Mesodermal cell (in vitro differentiated cells): Measurements from ENCODE around the gene AVL9.

Source experiments
- H3K27ac ChIP-seq: 2 replicates; pipeline ENCODE4 v1.7.0; 2013; ENCODE audit warnings: mild to moderate bottlenecking, low read depth, low read length, moderate library complexity; ENCODE audit not compliant: severe bottlenecking
- H3K36me3 ChIP-seq: 2 replicates; pipeline ENCODE4 v1.7.1; 2013; ENCODE audit warnings: mild to moderate bottlenecking, low read length, moderate library complexity; ENCODE audit not compliant: control insufficient read depth, insufficient read depth
- H3K4me1 ChIP-seq: one replicate; pipeline ENCODE4 v1.7.1; 2013; ENCODE audit warnings: mild to moderate bottlenecking, low read length; ENCODE audit not compliant: insufficient read depth, control insufficient read depth, poor library complexity, severe bottlenecking
- H3K4me3 ChIP-seq: 2 replicates; pipeline ENCODE4 v1.7.0; 2013; ENCODE audit warnings: low read length, control low read depth, mild to moderate bottlenecking; ENCODE audit not compliant: insufficient read depth, poor library complexity, severe bottlenecking; ENCODE audit errors: extremely low read depth
- H3K9me3 ChIP-seq: 2 replicates; pipeline ENCODE4 v1.7.1; 2013; ENCODE audit warnings: mild to moderate bottlenecking, low read length, moderate library complexity; ENCODE audit not compliant: control insufficient read depth
- WGBS, 2 experiments: methylation state at CpG; one replicate each; pipeline ENCODE4 v1.1.5; 2013; ENCODE audit warnings: missing lambda C conversion rate in 2 of 2; ENCODE audit not compliant: insufficient coverage in 2 of 2; 5-methylcytosine and 5-hydroxymethylcytosine counted together

AVL9 gene

DNA sequence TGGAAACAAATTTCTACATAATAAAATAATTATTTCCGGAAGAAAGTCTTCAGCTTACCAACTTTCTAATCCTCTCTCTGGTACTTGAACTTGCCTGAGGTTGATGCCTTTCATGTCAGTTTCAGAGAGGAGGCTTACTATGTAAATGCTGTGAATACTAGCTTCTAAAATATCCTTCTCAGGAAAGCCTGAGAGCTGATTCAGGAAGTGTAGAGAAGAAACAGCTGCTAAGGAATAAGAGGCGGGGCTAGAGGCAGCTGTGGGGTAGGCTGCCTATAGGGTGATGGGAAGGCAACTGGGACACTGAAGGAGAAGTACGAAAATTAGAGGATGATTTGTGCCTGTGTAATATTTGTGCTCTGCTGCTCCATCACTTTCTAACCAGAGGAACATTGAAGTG lies 69.3 kb downstream of the AVL9 start:
- no peaks in the 10 kb centered on the region for H3K4me1 ChIP-seq
- H3K4me3 ChIP-seq: no peak overlapping the region
- H3K9me3 ChIP-seq: no peaks in the 10 kb centered on the region
- WGBS, 2 experiments: 78 to 100% methylated on average over 1 of the region's 3 CpGs
- H3K27ac ChIP-seq: no peak overlapping the region
- H3K36me3 ChIP-seq: peaks cover 49% of the 10 kb centered on the region

DNA sequence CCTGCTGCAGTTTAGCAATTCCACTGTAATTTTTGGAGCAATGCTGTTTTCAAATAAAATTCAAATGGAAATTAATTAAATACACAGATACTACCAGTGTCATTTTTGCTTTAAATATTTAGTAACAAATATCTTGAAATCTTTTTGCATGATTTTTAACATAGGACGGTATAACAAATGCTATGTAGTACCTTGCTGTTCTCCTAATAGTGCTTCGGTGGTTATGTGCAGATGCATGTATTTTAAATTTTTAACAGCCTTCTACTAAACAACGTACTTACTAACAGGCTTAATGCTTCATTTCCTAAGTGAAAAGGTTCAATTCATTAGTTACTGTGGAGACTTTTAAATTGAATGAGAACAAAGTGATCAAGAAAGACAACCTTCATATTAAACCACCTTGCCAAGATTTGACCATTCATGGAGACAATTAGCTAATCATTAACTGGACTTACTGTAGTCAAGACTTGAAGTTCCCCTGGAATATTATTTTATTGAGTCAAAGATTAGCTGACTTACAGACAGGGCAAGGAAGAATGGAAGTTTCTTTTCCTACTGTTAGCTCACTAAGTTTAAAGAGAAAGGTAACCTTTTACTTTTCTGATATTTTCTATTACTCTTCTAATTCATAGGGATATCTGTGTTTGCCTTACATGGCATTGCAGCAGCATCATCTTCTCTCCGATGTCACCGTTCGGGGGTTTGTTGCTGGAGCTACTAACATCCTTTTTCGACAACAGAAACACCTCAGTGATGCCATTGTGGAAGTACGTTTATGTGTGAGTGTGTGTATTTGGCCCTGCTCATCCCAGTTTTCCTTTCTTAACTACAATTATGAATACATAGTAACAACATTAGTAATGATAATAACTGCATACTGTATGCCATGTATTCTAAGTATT lies 74.3 kb downstream of the AVL9 start:
- H3K4me1 ChIP-seq: no peaks in the 10 kb centered on the region
- no peak overlapping the region for H3K27ac ChIP-seq
- no CpG with 5 or more reads among the region's 8 CpGs for WGBS, 2 experiments
- H3K9me3 ChIP-seq: no peaks in the 10 kb centered on the region
- H3K4me3 ChIP-seq: no peak overlapping the region
- peaks cover 35% of the 10 kb centered on the region for H3K36me3 ChIP-seq

DNA sequence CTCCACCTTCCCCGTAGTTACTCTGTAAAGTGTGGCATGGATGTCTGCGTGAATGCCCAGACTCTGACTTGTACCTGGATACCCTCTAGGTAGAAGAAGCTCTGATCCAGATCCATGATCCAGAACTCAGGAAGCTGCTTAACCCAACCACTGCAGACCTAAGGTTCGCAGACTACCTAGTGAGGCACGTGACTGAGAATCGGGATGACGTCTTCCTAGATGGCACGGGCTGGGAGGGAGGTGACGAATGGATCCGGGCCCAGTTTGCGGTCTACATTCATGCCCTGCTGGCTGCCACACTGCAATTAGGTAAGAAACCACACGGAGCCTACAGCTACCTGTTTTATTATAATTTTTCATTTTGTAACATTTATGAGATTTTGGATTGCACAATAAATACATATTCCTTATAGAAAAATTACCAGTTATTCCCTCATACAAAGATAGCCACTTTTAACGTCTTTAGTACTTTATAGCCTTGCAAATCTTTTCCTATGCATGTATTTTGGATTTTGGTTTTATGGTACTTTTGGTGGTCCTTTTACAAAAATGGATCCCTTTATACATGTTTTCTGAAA lies 77.9 kb downstream of the AVL9 start:
- Histone ChIP-seq H3K4me1 (no peaks in the 10 kb centered on the region), H3K9me3 (no peaks in the 10 kb centered on the region), H3K4me3 (no peak overlapping the region), H3K36me3 (peaks cover 62% of the 10 kb centered on the region), H3K27ac (no peak overlapping the region)
- WGBS, 2 experiments: 92 to 98% methylated on average over 9 to 10 of the region's 12 CpGs

DNA sequence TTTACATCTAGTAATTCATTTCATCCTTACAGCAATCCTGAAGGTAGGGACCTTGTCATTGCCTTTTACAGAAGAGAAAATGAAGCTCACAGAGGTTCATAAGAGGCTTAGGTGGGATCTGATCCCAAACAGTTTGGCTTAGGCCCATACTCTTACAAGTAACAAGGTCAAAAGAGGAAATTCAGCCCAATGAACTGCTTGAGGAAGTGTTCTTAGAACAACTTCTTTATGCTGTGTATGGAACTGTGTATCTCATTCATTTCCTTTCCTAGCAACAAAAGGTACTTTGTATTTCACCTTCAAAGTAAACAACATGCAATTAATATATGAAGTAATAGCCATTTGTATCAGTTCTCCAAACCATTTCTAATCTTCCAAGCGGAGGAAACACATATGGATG lies 79.3 kb downstream of the AVL9 start:
- H3K36me3 ChIP-seq: peaks cover 57% of the 10 kb centered on the region
- WGBS, 2 experiments: no CpG with 5 or more reads among the region's 1 CpG
- no peak overlapping the region for H3K4me3 ChIP-seq
- no peak overlapping the region for H3K27ac ChIP-seq
- no peaks in the 10 kb centered on the region for H3K9me3 ChIP-seq
- no peaks in the 10 kb centered on the region for H3K4me1 ChIP-seq

DNA sequence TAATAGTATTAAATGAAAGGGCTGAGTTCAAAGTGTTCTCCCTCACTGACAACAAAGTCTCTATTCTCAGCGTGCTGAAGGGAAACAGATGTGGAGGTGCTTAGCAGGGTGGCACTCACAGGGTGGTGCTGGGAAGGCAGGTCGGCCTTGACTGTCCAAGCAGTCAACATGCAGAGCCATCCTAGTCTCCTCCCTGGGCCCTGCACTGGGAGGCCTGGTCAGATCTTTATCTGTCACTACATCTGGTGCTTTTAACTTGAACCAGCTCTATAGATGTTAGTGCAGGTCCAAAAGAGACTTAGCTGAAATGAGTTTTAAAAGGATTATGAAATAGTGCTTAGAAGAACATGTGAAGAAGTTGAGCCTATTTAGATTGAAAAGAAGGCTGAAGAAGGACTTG lies 82.1 kb downstream of the AVL9 start:
- Histone ChIP-seq H3K4me3 (no peak overlapping the region), H3K27ac (no peak overlapping the region), H3K4me1 (no peaks in the 10 kb centered on the region), H3K36me3 (peaks cover 73% of the 10 kb centered on the region), H3K9me3 (no peaks in the 10 kb centered on the region)
- 100% methylated on average over 1 to 2 of the region's 2 CpGs for WGBS, 2 experiments

DNA sequence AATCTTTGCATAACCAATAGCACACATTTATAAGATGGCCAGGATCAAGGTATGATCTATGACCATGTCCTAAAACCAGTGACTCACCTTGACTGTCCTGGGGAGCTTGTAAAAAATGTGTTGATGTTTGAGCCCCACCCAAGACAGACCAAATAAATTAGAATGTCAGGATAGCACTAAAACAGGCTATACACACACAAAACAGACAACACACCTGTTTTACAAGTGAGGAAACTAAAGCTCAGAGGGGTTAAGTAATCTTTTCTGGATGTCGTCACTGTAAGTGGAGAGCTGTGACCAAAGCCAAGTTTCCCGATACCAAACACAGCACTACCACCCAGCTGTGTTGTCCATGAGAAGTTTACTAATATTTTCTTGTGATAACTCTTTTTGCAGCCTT lies 84.5 kb downstream of the AVL9 start:
- Histone ChIP-seq H3K4me1 (no peaks in the 10 kb centered on the region), H3K27ac (no peak overlapping the region), H3K9me3 (no peaks in the 10 kb centered on the region), H3K4me3 (no peak overlapping the region), H3K36me3 (peaks cover 81% of the 10 kb centered on the region)
- WGBS, 2 experiments: no CpG with 5 or more reads among the region's 2 CpGs

DNA sequence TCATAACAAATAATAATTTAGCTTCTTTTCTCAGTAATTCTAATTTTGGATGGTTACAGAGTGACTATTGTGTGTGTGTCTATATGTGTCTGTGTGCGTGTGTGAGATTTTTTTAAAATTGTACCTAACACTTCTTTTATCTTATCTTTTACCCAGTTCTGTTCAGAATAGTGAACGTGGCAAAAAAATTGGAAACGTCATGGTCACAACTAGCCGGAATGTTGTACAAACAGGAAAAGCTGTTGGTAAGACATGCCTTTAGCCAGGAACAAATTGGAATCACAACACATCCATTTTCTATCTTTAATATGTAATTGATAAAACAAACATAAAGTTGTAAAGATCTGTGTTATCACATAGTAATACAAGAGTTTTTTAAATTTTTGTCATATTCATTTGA lies 85.4 kb downstream of the AVL9 start:
- no peaks in the 10 kb centered on the region for H3K9me3 ChIP-seq
- H3K4me3 ChIP-seq: no peak overlapping the region
- no peak overlapping the region for H3K27ac ChIP-seq
- 80 to 100% methylated on average over 1 of the region's 4 CpGs for WGBS, 2 experiments
- H3K36me3 ChIP-seq: peaks cover 81% of the 10 kb centered on the region
- no peaks in the 10 kb centered on the region for H3K4me1 ChIP-seq

DNA sequence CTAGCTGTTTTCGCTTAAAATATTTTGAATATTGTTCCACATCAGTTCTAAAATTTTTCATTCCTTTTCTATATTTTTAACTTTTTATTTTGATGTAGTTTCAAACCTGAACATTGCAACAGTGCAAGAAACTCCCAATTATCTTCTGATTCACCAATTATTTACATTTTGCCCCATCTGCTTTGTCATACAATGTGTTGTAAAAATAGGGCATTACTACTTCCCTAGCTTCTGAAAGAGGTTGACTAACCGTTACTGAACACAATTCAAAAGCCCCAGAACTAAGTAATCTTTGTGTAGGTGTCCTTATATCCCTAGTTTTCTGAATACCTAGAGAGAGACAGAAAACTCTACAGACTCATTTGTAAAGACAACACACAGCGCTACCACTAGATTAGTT lies 86.7 kb downstream of the AVL9 start:
- H3K9me3 ChIP-seq: no peaks in the 10 kb centered on the region
- H3K4me1 ChIP-seq: peaks cover 7% of the 10 kb centered on the region
- no peak overlapping the region for H3K27ac ChIP-seq
- H3K4me3 ChIP-seq: no peak overlapping the region
- peaks cover 76% of the 10 kb centered on the region for H3K36me3 ChIP-seq
- WGBS, 2 experiments: no CpG with 5 or more reads among the region's 3 CpGs

DNA sequence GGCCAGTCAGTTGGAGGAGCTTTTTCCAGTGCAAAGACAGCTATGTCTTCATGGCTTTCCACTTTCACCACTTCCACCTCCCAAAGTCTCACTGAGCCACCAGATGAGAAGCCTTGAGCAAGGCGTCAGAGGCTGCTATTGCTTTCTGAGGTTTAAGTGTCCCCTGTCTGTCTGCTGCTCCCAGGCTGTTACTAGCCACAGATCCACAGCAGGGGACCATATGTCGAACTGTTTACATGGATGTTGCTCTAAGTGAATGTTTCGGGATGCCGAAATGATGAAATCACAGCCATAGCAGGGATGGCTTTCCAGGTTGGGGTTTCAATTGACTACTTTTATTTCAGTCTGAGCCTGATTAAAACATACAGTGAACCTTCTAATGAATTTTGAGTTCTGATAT lies 88.5 kb downstream of the AVL9 start:
- Histone ChIP-seq H3K4me3 (no peak overlapping the region), H3K27ac (no peak overlapping the region), H3K4me1 (peaks cover 23% of the 10 kb centered on the region), H3K9me3 (no peaks in the 10 kb centered on the region), H3K36me3 (peaks cover 65% of the 10 kb centered on the region)
- WGBS, 2 experiments: 90 to 100% methylated on average over 1 to 4 of the region's 4 CpGs

DNA sequence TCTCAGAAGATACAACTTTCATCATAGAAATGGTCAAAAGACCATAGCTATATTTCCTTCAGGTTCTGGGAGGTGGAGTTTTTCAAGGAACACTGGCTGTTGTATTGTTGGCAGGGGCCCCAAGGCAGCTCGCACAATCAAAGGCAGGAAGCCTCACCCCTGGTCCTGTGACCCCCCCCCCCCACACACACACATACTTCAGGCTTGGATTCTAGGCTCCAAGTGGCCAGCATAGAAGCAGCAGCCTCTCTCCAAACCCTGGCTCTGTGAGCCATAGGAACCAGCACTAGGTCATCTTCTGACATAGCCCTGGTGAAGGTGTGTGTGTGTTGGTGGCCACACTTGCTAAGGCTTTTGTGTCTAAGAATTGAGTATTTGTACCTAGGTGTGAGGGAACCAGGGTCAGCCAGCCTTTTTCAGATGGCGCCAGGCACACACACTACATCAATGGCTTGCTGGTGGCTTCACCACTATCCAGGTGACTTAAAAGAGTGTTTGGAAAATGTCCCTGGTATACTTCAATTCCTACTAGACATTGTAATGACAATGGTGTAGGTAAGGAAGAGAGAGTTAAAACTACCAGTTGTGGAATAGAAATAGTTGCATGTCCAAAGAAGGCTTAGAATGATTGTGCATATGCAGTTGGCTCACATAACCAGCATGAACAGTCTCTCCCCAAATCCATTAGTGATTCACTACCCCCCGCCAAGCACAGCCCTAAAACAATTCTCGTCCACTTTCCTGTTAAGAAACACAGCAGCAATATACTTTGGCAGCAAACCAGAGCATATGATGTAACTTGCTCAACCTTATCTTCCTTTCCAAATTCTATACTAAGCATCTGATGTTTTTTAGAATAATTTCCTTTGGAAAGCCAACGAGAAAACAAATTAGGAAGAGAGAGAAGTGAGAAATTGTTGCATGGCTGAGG lies 91.3 kb downstream of the AVL9 start:
- Histone ChIP-seq H3K4me3 (no peak overlapping the region), H3K9me3 (no peaks in the 10 kb centered on the region), H3K4me1 (peaks cover 28% of the 10 kb centered on the region), H3K36me3 (peaks cover 60% of the 10 kb centered on the region), H3K27ac (peak overlapping the region; percentile 63)
- 78 to 81% methylated on average over 2 to 3 of the region's 5 CpGs for WGBS, 2 experiments
